Measurements from ENCODE around the gene CCDC177. TPM values are rescaled to one million over a fixed set of nuclear protein-coding genes. Genes with fewer than 3 reads are reported as not detected.

CCDC177 gene
- total RNA-seq, 1 donor from 2014 or later = not detected

- Mint-ChIP-seq H3K4me1 (ENCODE audit: unreplicated experiment) (peaks cover 3% of the 10 kb centered on the region), H3K9me3 (ENCODE audit: unreplicated experiment) (no peaks in the 10 kb centered on the region), H3K4me3 (ENCODE audit: unreplicated experiment) (no peak overlapping the region), H3K36me3 (ENCODE audit: low read depth, unreplicated experiment) (no peaks in the 10 kb centered on the region), H3K27ac (ENCODE audit: unreplicated experiment) (no peak overlapping the region), H3K27me3 (ENCODE audit: unreplicated experiment) (peaks cover 4% of the 10 kb centered on the region)
- DNase-seq (ENCODE audit: low spot score) = no peak
- TF ChIP-seq CTCF (IDR thresholded peaks at IDR 0.05; ENCODE audit: unreplicated experiment) = no peak
Observed at GRCh38 chr14:69536971-69537370, 37.7 kb downstream of the CCDC177 start.

- no peak overlapping the region for H3K27ac Mint-ChIP-seq (ENCODE audit: unreplicated experiment)
- no peak overlapping the region for H3K4me3 Mint-ChIP-seq (ENCODE audit: unreplicated experiment)
- peaks cover 1% of the 10 kb centered on the region for H3K27me3 Mint-ChIP-seq (ENCODE audit: unreplicated experiment)
- peak; percentile 64 for DNase-seq (ENCODE audit: low spot score)
- no peaks in the 10 kb centered on the region for H3K36me3 Mint-ChIP-seq (ENCODE audit: low read depth, unreplicated experiment)
- peak; percentile 29 for TF ChIP-seq CTCF (IDR thresholded peaks at IDR 0.05; ENCODE audit: unreplicated experiment)
- no peaks in the 10 kb centered on the region for H3K9me3 Mint-ChIP-seq (ENCODE audit: unreplicated experiment)
- peaks cover 14% of the 10 kb centered on the region for H3K4me1 Mint-ChIP-seq (ENCODE audit: unreplicated experiment)
Observed at GRCh38 chr14:69535230-69535848, 39.3 kb downstream of the CCDC177 start.

GRCh38 chr14:69532561-69533340, 41.9 kb downstream of the CCDC177 start:
- Mint-ChIP-seq H3K4me3 (ENCODE audit: unreplicated experiment) (no peak overlapping the region), H3K4me1 (ENCODE audit: unreplicated experiment) (peaks cover 17% of the 10 kb centered on the region), H3K36me3 (ENCODE audit: low read depth, unreplicated experiment) (no peaks in the 10 kb centered on the region), H3K9me3 (ENCODE audit: unreplicated experiment) (no peaks in the 10 kb centered on the region), H3K27ac (ENCODE audit: unreplicated experiment) (no peak overlapping the region), H3K27me3 (ENCODE audit: unreplicated experiment) (peaks cover 3% of the 10 kb centered on the region)
- TF ChIP-seq CTCF (IDR thresholded peaks at IDR 0.05; ENCODE audit: unreplicated experiment) = no peak
- no peak for DNase-seq (ENCODE audit: low spot score)

GRCh38 chr14:69531135-69531534, 43.5 kb downstream of the CCDC177 start:
- Mint-ChIP-seq H3K9me3 (ENCODE audit: unreplicated experiment) (no peaks in the 10 kb centered on the region), H3K27ac (ENCODE audit: unreplicated experiment) (no peak overlapping the region), H3K4me1 (ENCODE audit: unreplicated experiment) (peaks cover 17% of the 10 kb centered on the region), H3K4me3 (ENCODE audit: unreplicated experiment) (no peak overlapping the region), H3K27me3 (ENCODE audit: unreplicated experiment) (peaks cover 5% of the 10 kb centered on the region), H3K36me3 (ENCODE audit: low read depth, unreplicated experiment) (no peaks in the 10 kb centered on the region)
- TF ChIP-seq CTCF (IDR thresholded peaks at IDR 0.05; ENCODE audit: unreplicated experiment) = no peak
- DNase-seq (ENCODE audit: low spot score) = no peak

GRCh38 chr14:69530095-69530494, 44.6 kb downstream of the CCDC177 start:
- H3K4me3 Mint-ChIP-seq (ENCODE audit: unreplicated experiment) = no peak overlapping the region
- no peaks in the 10 kb centered on the region for H3K9me3 Mint-ChIP-seq (ENCODE audit: unreplicated experiment)
- H3K4me1 Mint-ChIP-seq (ENCODE audit: unreplicated experiment) = peaks cover 17% of the 10 kb centered on the region
- no peaks in the 10 kb centered on the region for H3K36me3 Mint-ChIP-seq (ENCODE audit: low read depth, unreplicated experiment)
- H3K27ac Mint-ChIP-seq (ENCODE audit: unreplicated experiment) = no peak overlapping the region
- no peak for DNase-seq (ENCODE audit: low spot score)
- no peak for TF ChIP-seq CTCF (IDR thresholded peaks at IDR 0.05; ENCODE audit: unreplicated experiment)
- H3K27me3 Mint-ChIP-seq (ENCODE audit: unreplicated experiment) = peaks cover 5% of the 10 kb centered on the region

Data from endothelial cell (in vitro differentiated cells).